MM.1S (cell line): ENCODE results near the gene ZBTB12.

Experiments used
- EZH2 ChIP-seq: fragments of 300-600 bp; sonication (generic); optimal IDR thresholded peaks from 2 replicates; pipeline ENCODE3; 2017; ENCODE audit warnings: low read depth, mild to moderate bottlenecking, antibody characterized with exemption, low read length, mixed read lengths
- EZH2phosphoT487 ChIP-seq: fragments of 300-600 bp; sonication (generic); IDR thresholded peaks from 2 replicates; pipeline ENCODE4 v1.6.1; 2018; ENCODE audit warnings: antibody characterized with exemption, low read length
- TF ChIP-seq, protein P1 (sequence below): fragments of 300-600 bp; sonication (generic); IDR thresholded peaks from 2 replicates; pipeline ENCODE4 v1.5.1; 2016; ENCODE audit warnings: antibody characterized with exemption, low read length, mixed read lengths

DNA sequence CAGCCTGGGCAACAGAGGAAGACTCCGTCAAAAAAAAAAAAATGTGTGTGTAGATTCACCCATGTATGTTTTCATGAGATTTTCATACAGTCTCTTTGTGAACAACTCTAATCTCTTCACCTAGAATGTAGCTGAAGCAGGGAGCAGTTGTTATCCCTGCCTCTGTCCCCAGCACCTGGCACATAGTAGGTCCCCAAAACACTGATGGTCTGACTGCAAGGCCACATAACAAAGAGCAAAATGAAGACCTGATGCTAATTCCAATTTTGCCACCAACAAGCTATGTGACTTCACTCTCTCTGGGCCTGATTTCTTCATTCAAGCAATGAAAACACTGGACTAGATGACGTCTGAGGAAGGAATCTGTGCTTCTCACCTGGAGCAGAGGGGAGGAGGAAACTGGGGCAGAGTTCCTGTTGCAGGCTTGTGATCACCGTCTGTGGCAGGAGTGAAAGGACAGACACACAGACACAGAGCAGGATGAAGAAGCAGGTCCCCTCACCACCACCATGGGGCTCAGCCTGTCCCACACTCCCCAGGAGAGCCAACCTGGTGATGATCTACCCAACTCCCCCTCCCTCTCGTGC lies 27.7 kb downstream of the ZBTB12 start:
- TF ChIP-seq, protein P1, sequence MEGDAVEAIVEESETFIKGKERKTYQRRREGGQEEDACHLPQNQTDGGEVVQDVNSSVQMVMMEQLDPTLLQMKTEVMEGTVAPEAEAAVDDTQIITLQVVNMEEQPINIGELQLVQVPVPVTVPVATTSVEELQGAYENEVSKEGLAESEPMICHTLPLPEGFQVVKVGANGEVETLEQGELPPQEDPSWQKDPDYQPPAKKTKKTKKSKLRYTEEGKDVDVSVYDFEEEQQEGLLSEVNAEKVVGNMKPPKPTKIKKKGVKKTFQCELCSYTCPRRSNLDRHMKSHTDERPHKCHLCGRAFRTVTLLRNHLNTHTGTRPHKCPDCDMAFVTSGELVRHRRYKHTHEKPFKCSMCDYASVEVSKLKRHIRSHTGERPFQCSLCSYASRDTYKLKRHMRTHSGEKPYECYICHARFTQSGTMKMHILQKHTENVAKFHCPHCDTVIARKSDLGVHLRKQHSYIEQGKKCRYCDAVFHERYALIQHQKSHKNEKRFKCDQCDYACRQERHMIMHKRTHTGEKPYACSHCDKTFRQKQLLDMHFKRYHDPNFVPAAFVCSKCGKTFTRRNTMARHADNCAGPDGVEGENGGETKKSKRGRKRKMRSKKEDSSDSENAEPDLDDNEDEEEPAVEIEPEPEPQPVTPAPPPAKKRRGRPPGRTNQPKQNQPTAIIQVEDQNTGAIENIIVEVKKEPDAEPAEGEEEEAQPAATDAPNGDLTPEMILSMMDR, result no peak
- no peak for TF ChIP-seq EZH2
- no peak for TF ChIP-seq EZH2phosphoT487
